ENCODE results near the gene ZCCHC7.
A peak's percentile ranks its signal among the peaks of the same experiment; 100 is the strongest.
"Not testable (repeated sequence)": the region's sequence is repeated elsewhere in the genome, so short reads cannot be mapped to it uniquely, and the experiment has no call there.

Gene ZCCHC7

GRCh38 chr9:37174247-37174646 is 53.9 kb downstream of the ZCCHC7 start:
- DNase-seq (ENCODE audit: low spot score) = peak; percentile 7

DNA sequence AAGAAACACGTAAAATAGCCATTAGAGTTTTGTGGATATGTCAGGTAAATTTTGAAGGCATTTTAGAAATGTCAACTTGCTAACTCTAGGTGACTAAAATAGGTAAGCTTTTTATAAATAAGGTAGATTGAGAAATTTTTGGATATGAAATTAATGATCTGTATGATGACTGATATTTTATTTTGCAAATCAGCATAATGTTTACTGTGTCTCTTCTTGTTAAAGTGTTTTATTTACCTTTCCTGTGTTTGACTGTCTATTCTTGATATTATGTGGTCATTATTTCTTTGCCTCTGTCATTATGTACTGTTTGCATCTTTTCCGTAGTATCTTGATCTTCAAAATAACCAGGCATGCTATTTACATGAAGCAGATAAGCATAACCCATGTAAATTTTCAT is 58.4 kb downstream of the ZCCHC7 start:
- no peak for DNase-seq (ENCODE audit: low spot score)

DNA sequence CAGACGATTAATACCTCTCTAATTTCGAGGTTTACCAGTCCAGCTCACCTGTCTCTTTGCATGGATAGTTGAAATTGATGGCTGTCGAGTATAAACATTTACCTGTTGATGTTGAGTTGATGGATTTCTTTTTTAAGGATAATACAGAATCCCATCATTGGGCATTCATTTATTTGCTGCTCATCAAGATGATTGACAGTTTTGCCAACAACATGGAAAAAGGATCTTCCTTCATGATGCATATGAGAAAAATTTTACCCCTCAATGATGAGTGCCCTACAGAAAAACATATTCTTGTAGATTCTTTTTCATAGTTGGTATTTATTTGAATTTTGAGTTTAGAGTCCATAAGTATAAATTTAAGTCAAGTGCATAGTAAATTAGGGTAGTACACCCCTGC is 59.2 kb downstream of the ZCCHC7 start:
- DNase-seq (ENCODE audit: low spot score) = no peak

GRCh38 chr9:37180138-37180537 is 59.8 kb downstream of the ZCCHC7 start:
- DNase-seq (ENCODE audit: low spot score) = no peak

GRCh38 chr9:37182718-37183117 is 62.3 kb downstream of the ZCCHC7 start:
- no peak for DNase-seq (ENCODE audit: low spot score)

DNA sequence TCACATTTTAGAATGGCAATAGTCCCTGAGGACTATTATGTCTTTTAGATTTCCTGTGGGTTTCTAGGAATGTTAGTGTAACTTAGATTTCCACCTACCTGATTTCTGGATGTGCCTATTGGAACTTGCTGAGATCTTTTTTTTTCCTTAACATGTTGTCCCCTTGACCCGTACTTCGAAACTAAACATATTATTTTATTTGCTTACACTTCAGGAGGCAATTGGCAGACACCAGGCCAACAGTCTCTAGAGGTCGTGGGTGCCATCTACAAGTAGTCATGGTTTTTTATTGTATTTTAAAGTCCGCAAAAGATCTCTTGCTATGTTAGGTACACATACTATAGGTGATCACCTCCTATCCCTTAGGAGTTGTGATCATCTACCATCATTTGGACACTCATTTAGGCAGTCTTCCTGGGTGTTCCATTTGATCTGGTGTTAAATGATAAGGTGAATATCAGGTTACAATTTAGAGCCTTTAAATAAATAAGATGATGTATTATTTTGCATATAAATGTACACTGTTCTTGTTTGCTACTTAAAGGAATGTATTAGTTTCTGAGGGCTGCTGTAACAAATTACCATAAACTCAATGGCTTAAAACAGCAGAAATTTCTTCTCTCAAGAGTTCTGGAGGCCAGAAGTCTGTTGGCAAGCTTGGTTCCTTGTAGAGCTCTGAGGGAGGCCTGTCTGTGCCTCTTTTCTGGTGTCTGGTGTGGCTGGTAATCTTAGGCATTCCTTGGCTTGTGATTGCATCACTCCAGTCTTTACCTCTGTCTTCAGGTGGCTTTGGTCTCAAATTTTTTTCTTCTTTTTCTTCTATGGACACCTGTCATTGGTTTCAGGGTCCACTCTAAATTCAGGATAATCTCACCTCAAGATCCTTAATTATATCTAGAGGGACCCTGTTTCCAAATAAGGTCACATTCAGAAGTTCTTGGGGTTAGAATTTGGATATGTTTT is 64.8 kb downstream of the ZCCHC7 start:
- DNase-seq (ENCODE audit: low spot score) = no peak

DNA sequence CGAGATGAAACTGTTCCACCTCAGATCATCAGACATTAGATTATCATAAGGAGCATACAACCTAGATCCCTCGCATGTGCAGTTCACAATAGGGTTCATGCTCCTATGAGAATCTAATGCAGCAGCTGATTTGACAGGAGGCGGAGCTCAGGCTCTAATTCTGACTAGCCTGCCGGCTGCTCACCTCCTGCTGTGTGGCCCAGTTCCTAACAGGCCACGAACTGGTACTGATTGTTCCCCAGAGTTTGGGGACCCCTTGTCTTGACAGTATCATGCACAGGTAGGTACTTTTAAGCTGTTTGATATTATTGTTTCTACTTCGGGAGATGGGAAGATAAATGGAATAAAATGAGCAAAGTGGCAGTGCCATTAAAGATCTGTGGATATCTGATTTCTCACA is 66.9 kb downstream of the ZCCHC7 start:
- no peak for DNase-seq (ENCODE audit: low spot score)

GRCh38 chr9:37187713-37188439 is 67.5 kb downstream of the ZCCHC7 start:
- peak; percentile 10 for DNase-seq (ENCODE audit: low spot score)

DNA sequence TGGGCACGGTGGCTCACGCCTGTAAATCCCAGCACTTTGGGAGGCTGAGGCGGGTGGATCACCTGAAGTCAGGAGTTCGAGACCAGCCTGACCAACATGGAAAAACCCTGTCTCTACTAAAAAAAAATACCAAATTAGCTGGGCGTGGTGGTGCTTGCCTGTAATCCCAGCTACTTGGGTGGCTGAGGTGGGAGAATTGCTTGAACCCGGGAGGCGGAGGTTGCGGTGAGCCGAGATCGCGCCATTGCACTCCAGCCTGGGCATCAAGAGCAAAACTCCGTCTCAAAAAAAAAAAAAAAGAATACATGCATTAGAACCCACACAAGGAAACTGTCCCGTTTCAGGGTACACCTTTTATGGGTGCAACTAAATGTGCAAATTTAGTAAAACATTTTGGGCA is 70.4 kb downstream of the ZCCHC7 start:
- DNase-seq (ENCODE audit: low spot score) = not testable (repeated sequence)

- no peak for DNase-seq (ENCODE audit: low spot score)
Observed at GRCh38 chr9:37191403-37192089, 71.2 kb downstream of the ZCCHC7 start.

DNA sequence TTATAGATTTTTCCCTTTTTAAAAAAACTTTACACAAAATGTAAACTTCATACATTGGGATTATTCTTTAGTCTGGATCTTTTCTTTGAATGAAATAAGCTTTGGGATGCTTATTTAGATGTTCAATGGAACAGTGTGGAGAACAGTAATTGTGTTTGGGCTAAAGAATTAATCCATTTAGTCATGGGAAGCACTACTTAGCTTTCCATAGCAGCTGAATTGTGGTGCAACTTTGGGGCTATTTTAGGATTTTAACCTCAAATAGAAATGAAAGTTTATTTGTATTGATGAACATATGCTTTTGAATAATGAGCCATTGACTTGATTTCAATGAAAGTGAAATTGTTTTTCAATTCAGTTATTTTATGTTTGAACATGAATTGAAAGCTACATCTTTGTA is 72.4 kb downstream of the ZCCHC7 start:
- DNase-seq (ENCODE audit: low spot score) = no peak

DNA sequence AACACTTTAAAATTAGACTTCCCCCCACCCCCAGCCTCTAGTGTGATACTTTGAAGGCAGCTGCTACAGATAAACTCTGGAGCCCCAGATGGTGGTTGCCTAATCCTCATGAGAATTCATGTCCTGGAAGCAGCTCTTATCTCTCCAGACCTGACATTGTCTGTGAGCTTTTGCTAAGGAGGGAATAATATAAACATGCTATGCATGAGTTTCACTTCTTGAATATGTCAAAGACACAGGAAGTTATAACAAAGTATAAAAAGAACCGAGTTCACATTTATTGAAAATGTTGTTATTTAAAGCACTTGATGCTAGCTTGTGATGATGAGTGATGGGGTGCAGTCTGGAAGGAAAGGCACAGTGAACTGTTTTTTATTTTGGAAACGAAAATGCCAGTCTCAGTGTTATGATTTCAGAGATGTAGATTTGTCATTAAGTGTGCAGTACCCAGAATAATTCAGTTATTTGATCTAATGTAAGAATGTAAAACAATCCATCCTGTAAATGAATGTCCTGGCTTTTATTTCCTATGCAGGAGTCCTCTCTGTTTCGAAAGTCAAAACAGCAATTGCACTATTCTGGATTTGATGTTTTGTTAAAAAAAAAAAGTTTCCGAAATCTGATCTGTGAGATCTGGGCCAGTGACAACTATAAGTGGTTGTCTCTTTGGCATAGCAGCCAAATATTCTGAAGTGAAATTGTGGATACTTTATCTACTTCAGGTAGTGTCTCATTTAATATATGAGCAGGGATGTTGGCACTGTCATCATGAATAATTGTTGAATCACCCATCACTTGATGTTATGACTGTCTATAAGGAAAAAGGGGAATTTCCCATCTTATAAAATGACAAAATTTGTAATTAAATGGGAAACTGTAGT is 77.0 kb downstream of the ZCCHC7 start:
- DNase-seq (ENCODE audit: low spot score) = no peak

DNA sequence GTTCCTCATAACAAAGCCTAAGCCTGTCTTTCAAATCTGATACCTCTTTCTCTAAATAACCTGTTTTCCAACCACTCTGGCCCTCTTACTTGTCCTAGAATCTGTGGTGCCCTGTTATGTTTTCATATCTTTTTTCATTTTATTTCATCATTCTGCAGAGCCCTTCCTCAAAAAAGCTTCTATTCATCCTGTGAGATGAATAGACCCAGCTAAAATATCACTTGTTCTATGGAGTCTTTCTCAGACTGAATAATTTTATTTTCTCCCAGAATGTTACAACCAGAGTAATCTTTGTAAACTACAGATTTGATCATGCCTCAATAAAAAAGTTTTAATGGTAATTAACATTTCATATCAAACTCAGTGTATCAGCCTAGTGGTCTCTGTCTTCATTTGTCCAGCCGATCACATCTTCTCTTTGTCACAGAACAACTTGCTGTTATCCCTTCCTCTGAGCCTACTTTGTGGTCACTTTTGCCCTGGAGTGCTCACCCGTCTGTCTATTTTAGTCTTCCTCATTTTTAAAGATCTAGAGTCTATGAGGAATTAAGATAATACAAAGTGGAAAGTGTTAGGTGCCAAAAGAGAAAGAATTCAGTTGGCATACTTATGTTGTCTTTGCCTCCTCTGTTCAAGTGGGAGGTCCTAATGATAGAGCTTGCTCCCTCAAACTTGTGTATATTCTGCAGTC is 77.8 kb downstream of the ZCCHC7 start:
- DNase-seq (ENCODE audit: low spot score) = no peak

- no peak for DNase-seq (ENCODE audit: low spot score)
Observed at GRCh38 chr9:37198831-37199230, 78.5 kb downstream of the ZCCHC7 start.

GRCh38 chr9:37200433-37201005 is 80.1 kb downstream of the ZCCHC7 start:
- DNase-seq (ENCODE audit: low spot score) = peak; percentile 46

GRCh38 chr9:37201581-37201980 is 81.2 kb downstream of the ZCCHC7 start:
- DNase-seq (ENCODE audit: low spot score) = no peak

- no peak for DNase-seq (ENCODE audit: low spot score)
Observed at GRCh38 chr9:37202091-37202490, 81.7 kb downstream of the ZCCHC7 start.

- DNase-seq (ENCODE audit: low spot score) = not testable (repeated sequence)
Observed at GRCh38 chr9:37203456-37203855, 83.1 kb downstream of the ZCCHC7 start.

DNA sequence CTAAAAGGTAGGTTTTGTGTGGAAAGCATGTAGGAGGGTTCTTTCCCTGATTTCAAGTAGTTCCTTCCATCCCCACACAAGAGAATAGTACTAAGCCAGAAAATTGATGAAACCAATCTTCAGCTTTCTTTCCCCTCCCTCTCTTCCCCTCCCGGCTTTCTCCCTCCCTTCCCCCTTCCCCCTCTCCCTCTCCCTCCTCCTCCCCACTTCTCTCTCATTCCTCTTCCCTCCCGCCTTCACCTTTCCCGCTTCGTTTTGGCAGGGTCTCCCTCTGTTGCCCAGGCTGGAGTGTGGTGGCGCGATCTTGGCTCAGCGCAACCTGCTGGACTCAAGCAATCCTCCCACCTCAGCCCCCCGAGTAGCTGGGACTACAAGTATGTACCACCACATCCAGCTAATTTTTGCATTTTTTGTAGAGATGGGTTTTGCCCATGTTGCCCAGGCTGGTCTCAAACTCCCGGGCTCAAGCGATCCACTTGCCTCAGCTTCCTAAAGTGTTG is 85.8 kb downstream of the ZCCHC7 start:
- DNase-seq (ENCODE audit: low spot score) = no peak
